ENCODE data around the gene ATXN7L1. TPM values are rescaled to one million over a fixed set of nuclear protein-coding genes. Genes with fewer than 3 reads are reported as not detected.

The ATXN7L1 gene
- total and polyA plus RNA-seq, 5 donors = 2.4 to 6.5 (median 4.5) TPM

DNA sequence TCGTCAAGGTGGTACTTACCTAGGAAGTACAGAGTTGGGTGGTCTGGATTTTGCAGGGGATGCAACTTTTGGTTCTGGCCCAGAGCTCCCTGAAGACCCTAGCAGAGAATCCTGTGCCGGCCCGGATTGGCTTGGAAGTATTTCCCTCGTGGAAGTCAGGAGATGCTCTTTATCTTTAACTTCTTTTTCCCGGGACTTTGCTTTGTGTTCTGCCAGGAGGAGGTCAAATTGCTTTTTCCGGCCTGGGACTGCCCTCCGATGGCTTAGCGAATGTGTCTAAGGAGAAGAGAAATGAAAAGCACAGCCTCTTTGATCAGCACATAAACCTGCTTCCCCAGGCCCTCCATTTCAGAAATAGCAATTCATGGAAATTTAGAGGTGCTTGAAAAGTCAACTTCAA lies 238.1 kb downstream of the ATXN7L1 start:
- Histone ChIP-seq H3K27ac (ENCODE audit: low read length) (no peak overlapping the region), H3K9me3 (ENCODE audit: control insufficient read depth, low read length) (no peaks in the 10 kb centered on the region), H3K4me1 (ENCODE audit: control insufficient read depth, insufficient read depth, low read length) (no peaks in the 10 kb centered on the region), H3K4me3 (ENCODE audit: low read length) (no peak overlapping the region), H3K27me3 (ENCODE audit: control insufficient read depth, insufficient read depth) (no peaks in the 10 kb centered on the region)
- WGBS = 73% methylated on average over 8 of the region's 8 CpGs
- no peak for ATAC-seq
- DNase-seq = no peak
- intact Hi-C loops (cut with DNase I) = no loop called here

DNA sequence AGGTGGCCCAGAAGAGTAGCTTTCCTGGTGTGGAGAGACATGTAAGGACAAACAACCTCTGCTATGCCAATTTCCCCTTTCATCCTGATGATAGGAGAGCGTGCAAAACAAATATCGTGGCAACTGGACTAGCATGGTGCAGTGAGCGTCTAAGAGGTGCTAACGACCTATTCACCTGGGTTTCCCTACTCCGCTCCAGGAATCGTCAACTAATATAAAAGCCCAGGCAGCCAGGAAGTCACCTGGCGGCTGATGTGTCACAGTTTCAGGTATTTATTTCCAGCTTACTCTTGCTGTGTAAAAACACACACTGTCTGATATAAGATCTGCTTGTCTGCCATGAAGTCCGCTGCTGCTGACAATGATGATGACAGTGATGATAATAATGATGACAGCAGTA lies 238.6 kb downstream of the ATXN7L1 start:
- WGBS = 93% methylated on average over 8 of the region's 8 CpGs
- H3K9me3 ChIP-seq (ENCODE audit: control insufficient read depth, low read length) = no peaks in the 10 kb centered on the region
- ATAC-seq (no peak), DNase-seq (no peak)
- no peaks in the 10 kb centered on the region for H3K4me1 ChIP-seq (ENCODE audit: control insufficient read depth, insufficient read depth, low read length)
- no peak overlapping the region for H3K4me3 ChIP-seq (ENCODE audit: low read length)
- intact Hi-C loops (cut with DNase I) = no loop called here
- no peaks in the 10 kb centered on the region for H3K27me3 ChIP-seq (ENCODE audit: control insufficient read depth, insufficient read depth)
- no peak overlapping the region for H3K27ac ChIP-seq (ENCODE audit: low read length)

GRCh38 chr7:105636982-105637381 lies 239.4 kb downstream of the ATXN7L1 start:
- 86% methylated on average over 8 of the region's 8 CpGs for whole genome bisulfite sequencing
- no peak for ATAC-seq
- H3K4me1 ChIP-seq (ENCODE audit: control insufficient read depth, insufficient read depth, low read length) = no peaks in the 10 kb centered on the region
- no peak overlapping the region for H3K4me3 ChIP-seq (ENCODE audit: low read length)
- H3K27me3 ChIP-seq (ENCODE audit: control insufficient read depth, insufficient read depth) = no peaks in the 10 kb centered on the region
- DNase-seq = no peak
- intact Hi-C loops (cut with DNase I) = no loop called here
- H3K27ac ChIP-seq (ENCODE audit: low read length) = no peak overlapping the region
- no peaks in the 10 kb centered on the region for H3K9me3 ChIP-seq (ENCODE audit: control insufficient read depth, low read length)

DNA sequence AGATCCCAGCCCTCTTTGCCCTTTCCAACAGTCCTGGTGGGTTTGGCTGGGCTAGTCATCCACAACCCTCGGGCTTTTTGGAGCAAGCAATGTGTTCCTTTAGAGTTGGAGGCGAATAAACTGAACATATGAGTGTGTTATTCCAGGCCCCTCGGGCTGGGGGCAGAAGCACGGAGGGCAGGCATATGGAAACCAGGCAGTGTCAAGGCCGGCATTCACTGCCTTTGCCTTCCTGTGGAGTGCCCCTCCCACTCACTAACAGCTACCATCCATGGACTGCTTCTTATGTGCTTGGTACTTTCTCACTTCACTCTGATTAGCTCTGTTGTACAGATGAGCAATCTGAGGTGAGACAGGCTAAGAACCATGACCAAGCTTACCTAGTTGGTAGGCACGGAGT lies 241.2 kb downstream of the ATXN7L1 start:
- H3K4me3 ChIP-seq (ENCODE audit: low read length) = no peak overlapping the region
- 82% methylated on average over 6 of the region's 6 CpGs for WGBS
- no peaks in the 10 kb centered on the region for H3K27me3 ChIP-seq (ENCODE audit: control insufficient read depth, insufficient read depth)
- no peaks in the 10 kb centered on the region for H3K9me3 ChIP-seq (ENCODE audit: control insufficient read depth, low read length)
- DNase-seq (no peak), ATAC-seq (no peak)
- no peaks in the 10 kb centered on the region for H3K4me1 ChIP-seq (ENCODE audit: control insufficient read depth, insufficient read depth, low read length)
- H3K27ac ChIP-seq (ENCODE audit: low read length) = no peak overlapping the region
- intact Hi-C loops (cut with DNase I) = no loop called here

GRCh38 chr7:105625986-105626385 lies 250.4 kb downstream of the ATXN7L1 start:
- no peaks in the 10 kb centered on the region for H3K9me3 ChIP-seq (ENCODE audit: control insufficient read depth, low read length)
- H3K4me3 ChIP-seq (ENCODE audit: low read length) = no peak overlapping the region
- DNase-seq (no peak), ATAC-seq (no peak)
- no peak overlapping the region for H3K27ac ChIP-seq (ENCODE audit: low read length)
- H3K4me1 ChIP-seq (ENCODE audit: control insufficient read depth, insufficient read depth, low read length) = no peaks in the 10 kb centered on the region
- intact Hi-C loops (cut with DNase I) = no loop called here
- 92% methylated on average over 2 of the region's 2 CpGs for WGBS
- H3K27me3 ChIP-seq (ENCODE audit: control insufficient read depth, insufficient read depth) = no peaks in the 10 kb centered on the region

- Histone ChIP-seq H3K4me3 (ENCODE audit: low read length) (no peak overlapping the region), H3K27ac (ENCODE audit: low read length) (no peak overlapping the region), H3K4me1 (ENCODE audit: control insufficient read depth, insufficient read depth, low read length) (no peaks in the 10 kb centered on the region), H3K9me3 (ENCODE audit: control insufficient read depth, low read length) (no peaks in the 10 kb centered on the region), H3K27me3 (ENCODE audit: control insufficient read depth, insufficient read depth) (no peaks in the 10 kb centered on the region)
- ATAC-seq = no peak
- intact Hi-C loops (cut with DNase I) = no loop called here
- 96% methylated on average over 15 of the region's 15 CpGs for WGBS
- DNase-seq = no peak
Observed at GRCh38 chr7:105623906-105624305, 252.5 kb downstream of the ATXN7L1 start.

GRCh38 chr7:105623378-105623777 lies 253.0 kb downstream of the ATXN7L1 start:
- no peak for ATAC-seq
- Histone ChIP-seq H3K27me3 (ENCODE audit: control insufficient read depth, insufficient read depth) (no peaks in the 10 kb centered on the region), H3K4me3 (ENCODE audit: low read length) (no peak overlapping the region), H3K4me1 (ENCODE audit: control insufficient read depth, insufficient read depth, low read length) (no peaks in the 10 kb centered on the region), H3K27ac (ENCODE audit: low read length) (no peak overlapping the region), H3K9me3 (ENCODE audit: control insufficient read depth, low read length) (no peaks in the 10 kb centered on the region)
- no peak for DNase-seq
- WGBS = 89% methylated on average over 5 of the region's 5 CpGs
- intact Hi-C loops (cut with DNase I) = no loop called here

GRCh38 chr7:105622106-105622731 lies 254.2 kb downstream of the ATXN7L1 start:
- Histone ChIP-seq H3K27ac (ENCODE audit: low read length) (no peak overlapping the region), H3K4me1 (ENCODE audit: control insufficient read depth, insufficient read depth, low read length) (no peaks in the 10 kb centered on the region), H3K4me3 (ENCODE audit: low read length) (no peak overlapping the region), H3K27me3 (ENCODE audit: control insufficient read depth, insufficient read depth) (no peaks in the 10 kb centered on the region), H3K9me3 (ENCODE audit: control insufficient read depth, low read length) (no peaks in the 10 kb centered on the region)
- DNase-seq = no peak
- WGBS = 85% methylated on average over 15 of the region's 15 CpGs
- intact Hi-C loops (cut with DNase I) = no loop called here
- peak in 1 of 2 donors; percentile 34 for ATAC-seq

DNA sequence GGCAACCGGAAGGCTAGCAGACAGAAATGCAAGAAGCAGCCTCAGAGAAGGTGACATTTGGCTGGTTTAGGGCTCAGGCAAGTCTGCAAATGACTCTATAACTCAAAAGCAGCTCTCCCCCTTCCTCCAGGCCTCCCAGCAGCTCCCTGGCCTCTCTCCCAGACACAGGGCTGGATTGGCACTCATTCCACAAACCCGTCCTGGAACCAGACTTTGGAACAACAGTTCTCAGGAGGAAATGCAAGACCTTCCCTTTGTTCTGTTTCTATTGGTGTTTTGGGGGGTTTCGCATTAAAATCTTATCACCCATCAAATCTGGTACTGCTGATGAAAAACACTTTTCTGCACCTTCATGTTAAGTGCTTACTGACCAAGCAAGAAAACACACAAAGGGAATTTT lies 254.8 kb downstream of the ATXN7L1 start:
- H3K4me3 ChIP-seq (ENCODE audit: low read length) = no peak overlapping the region
- no peak overlapping the region for H3K27ac ChIP-seq (ENCODE audit: low read length)
- DNase-seq (peak; percentile 55 to 84 (median 75)), ATAC-seq (peak; percentile 74 to 88)
- H3K9me3 ChIP-seq (ENCODE audit: control insufficient read depth, low read length) = no peaks in the 10 kb centered on the region
- intact Hi-C loops (cut with DNase I) = no loop called here
- no peaks in the 10 kb centered on the region for H3K4me1 ChIP-seq (ENCODE audit: control insufficient read depth, insufficient read depth, low read length)
- H3K27me3 ChIP-seq (ENCODE audit: control insufficient read depth, insufficient read depth) = no peaks in the 10 kb centered on the region
- WGBS = 44% methylated on average over 3 of the region's 3 CpGs

- Histone ChIP-seq H3K4me1 (ENCODE audit: control insufficient read depth, insufficient read depth, low read length) (no peaks in the 10 kb centered on the region), H3K27ac (ENCODE audit: low read length) (no peak overlapping the region), H3K9me3 (ENCODE audit: control insufficient read depth, low read length) (no peaks in the 10 kb centered on the region), H3K27me3 (ENCODE audit: control insufficient read depth, insufficient read depth) (no peaks in the 10 kb centered on the region), H3K4me3 (ENCODE audit: low read length) (no peak overlapping the region)
- intact Hi-C loops (cut with DNase I) = no loop called here
- 43% methylated on average over 2 of the region's 2 CpGs for WGBS
- DNase-seq = no peak
- no peak for ATAC-seq
Observed at GRCh38 chr7:105621176-105621575, 255.2 kb downstream of the ATXN7L1 start.

DNA sequence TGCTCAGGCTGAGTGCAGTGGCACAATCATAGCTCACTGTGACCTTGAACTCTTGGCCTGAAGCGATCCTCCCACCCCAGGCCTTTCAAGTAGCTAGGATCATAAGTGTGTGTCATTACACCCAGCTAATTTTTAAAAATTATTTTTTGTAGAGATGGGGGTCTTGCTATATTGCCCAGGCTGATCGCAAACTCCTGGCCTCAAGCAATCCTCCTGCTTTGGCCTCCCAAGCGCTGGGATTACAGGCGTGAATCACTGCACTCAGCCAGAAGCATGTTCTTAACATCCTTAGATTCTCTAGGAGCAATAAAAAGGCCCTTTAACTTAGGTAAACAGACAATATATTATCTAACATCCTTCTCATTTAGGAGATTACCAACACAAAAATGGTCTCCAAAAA lies 256.8 kb downstream of the ATXN7L1 start:
- Histone ChIP-seq H3K4me3 (ENCODE audit: low read length) (no peak overlapping the region), H3K27me3 (ENCODE audit: control insufficient read depth, insufficient read depth) (no peaks in the 10 kb centered on the region), H3K9me3 (ENCODE audit: control insufficient read depth, low read length) (no peaks in the 10 kb centered on the region), H3K4me1 (ENCODE audit: control insufficient read depth, insufficient read depth, low read length) (no peaks in the 10 kb centered on the region), H3K27ac (ENCODE audit: low read length) (no peak overlapping the region)
- WGBS = 96% methylated on average over 4 of the region's 4 CpGs
- ATAC-seq (no peak), DNase-seq (no peak)
- intact Hi-C loops (cut with DNase I) = no loop called here

DNA sequence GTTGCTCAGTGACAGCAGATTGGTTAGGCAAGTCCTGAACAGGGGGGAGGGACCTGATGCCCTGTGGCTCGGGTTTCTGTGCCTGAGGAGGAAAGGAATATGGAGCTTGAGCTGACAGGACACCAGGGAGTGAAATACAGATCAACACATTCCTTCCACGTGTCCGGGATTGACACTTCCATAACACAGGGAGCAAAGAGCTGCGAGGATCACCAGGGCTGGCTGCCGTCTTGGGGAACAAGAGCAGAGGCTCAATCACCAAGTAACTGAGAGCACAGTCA lies 258.4 kb downstream of the ATXN7L1 start:
- DNase-seq (no peak), ATAC-seq (no peak)
- 82% methylated on average over 5 of the region's 5 CpGs for WGBS
- intact Hi-C loops (cut with DNase I) = no loop called here
- Histone ChIP-seq H3K4me1 (ENCODE audit: control insufficient read depth, insufficient read depth, low read length) (no peaks in the 10 kb centered on the region), H3K9me3 (ENCODE audit: control insufficient read depth, low read length) (no peaks in the 10 kb centered on the region), H3K27ac (ENCODE audit: low read length) (no peak overlapping the region), H3K27me3 (ENCODE audit: control insufficient read depth, insufficient read depth) (no peaks in the 10 kb centered on the region), H3K4me3 (ENCODE audit: low read length) (no peak overlapping the region)
